ENCODE measurements around the gene PARVA. TPM values are rescaled to one million over a fixed set of nuclear protein-coding genes. Genes with fewer than 3 reads are reported as not detected.

The PARVA gene
- total RNA-seq, 1 experiment from 2014 or later, result 47.8 TPM

DNA sequence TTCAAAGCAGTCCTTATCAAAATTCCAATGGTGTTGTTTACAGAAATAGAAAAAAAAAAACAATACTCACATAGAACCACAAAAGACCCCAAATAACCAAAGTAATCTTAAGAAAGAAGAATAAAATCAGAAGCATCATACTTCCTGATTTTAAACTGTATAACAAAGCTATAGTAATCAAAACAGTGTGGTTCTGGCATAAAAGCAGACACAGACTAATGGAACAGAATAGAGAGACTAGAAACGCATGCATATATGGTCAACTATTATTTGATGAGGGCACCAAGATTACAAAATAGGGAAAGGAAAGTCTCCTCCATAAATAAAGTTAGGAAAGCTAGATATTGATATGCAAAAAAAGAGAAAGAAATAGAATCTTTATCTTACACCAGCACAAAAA, 176.8 kb downstream of the PARVA start:
- no peak for DNase-seq (ENCODE audit: low read depth)

DNA sequence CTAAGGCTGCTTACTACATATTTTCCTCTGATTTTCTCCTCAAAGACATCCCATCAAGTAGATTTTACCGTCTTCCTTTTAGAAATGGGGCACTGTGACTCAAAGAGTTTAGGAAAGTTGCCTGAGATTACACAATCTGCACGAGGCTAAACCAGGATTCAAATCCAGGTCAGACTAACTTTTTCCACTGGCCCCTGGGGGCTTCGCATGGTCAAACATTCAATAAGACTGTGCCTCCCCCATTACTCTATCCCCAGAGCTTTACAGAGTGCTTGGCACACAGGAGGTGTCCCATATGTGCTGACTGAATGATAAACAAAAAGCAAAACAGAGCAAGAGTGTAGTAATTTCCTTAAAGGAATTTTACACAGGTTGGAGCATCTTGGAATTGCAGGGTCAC, 178.8 kb downstream of the PARVA start:
- DNase-seq (ENCODE audit: low read depth), result peak; percentile 64

GRCh38 chr11:12556788-12557384, 179.5 kb downstream of the PARVA start:
- peak; percentile 95 for DNase-seq (ENCODE audit: low read depth)

DNA sequence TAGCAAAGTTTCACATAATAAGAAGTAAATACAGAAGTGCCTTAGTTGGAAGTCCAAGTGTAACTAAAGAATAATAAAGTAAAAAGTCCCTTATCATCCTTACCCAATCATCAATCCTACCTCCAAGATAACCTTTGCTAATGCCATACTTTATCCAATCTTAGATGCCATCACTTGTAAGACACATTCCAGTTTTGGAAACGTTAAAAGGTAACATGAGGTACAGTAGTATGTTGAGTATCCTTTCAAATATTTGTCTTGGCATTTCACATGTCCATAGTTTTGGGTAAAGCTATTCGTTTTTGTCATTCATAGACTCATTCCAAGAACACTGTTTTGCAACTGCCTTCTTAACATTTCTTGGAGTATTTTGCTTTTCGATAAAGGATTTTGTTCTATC, 181.6 kb downstream of the PARVA start:
- DNase-seq (ENCODE audit: low read depth), result no peak

DNA sequence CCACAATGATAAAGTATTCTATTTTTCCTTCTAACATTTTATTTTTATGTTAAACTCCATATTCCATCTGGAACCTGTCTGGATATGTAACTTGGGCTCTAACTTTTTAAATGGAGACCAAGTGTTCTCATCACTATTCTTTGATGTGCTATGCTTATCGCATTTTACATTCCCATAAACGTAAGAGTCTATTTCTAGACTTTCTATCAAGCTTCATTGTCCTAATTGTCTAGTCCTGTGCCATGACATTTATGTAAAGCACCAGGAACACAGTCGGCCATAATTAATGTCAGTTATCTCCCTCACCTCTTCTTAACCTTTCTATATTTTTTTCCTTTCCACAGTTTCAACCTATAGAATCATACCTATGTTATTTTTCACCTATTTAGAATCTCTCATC, 183.0 kb downstream of the PARVA start:
- no peak for DNase-seq (ENCODE audit: low read depth)

- no peak for DNase-seq (ENCODE audit: low read depth)
Measured at GRCh38 chr11:12560861-12561260, 183.5 kb downstream of the PARVA start.

- no peak for DNase-seq (ENCODE audit: low read depth)
Measured at GRCh38 chr11:12564012-12564411, 186.6 kb downstream of the PARVA start.

DNA sequence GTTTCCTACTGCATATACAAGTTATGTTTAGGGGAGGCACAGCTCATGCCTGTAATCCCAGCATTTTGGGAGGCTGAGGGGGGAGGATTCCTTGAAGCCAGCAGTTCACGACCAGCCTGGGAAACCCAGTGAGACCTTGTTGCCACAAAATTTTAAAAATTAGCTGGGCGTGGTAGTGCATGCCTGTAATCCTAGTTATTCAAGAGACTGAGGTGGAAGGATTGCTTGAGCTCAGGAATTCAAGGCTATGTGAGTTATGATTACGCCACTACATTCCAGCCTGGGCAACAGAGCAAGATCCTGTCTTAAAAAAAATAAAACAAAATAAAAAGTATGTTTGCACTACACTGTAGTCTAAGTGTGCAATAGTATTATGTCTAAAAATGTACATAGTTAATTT, 188.0 kb downstream of the PARVA start:
- no peak for DNase-seq (ENCODE audit: low read depth)

DNA sequence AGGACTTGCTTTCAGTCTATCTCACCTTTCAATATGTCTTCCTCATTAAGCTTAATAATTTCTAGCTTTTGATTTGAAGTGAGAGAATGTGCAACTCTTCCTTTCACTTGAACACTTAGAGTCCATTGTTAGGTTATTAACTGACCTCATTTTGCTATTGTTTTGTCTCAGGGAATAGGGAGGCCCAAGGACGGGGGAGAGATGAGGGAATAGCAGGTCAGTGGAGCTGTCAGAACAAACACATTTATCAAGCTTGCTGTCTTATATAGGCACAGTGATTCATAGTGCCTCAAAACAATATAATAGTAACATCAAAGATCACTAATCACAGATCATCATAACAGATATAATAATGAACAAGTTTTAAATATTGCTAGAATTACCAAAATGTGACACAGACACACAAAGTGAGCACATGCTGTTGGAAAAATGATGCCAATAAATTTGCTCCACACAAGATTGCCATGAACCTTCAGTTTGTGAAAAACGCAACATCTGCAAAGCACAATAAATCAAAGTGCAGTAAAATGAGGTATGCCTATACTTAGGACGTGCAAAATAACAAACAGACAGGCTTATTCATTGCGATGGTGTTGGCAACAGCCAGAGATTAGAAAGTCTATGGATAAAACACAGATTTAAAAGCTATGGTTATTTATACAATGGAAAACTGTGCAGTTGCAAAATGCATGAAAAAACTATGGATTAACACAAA, 190.5 kb downstream of the PARVA start:
- DNase-seq (ENCODE audit: low read depth), result no peak

GRCh38 chr11:12569499-12570425, 192.4 kb downstream of the PARVA start:
- DNase-seq (ENCODE audit: low read depth), result no peak

GRCh38 chr11:12573707-12574485, 196.5 kb downstream of the PARVA start:
- DNase-seq (ENCODE audit: low read depth), result peak; percentile 18

GRCh38 chr11:12577725-12578644, 200.6 kb downstream of the PARVA start:
- DNase-seq (ENCODE audit: low read depth), result no peak

GRCh38 chr11:12581416-12581815, 204.0 kb downstream of the PARVA start:
- no peak for DNase-seq (ENCODE audit: low read depth)

GRCh38 chr11:12581923-12582322, 204.6 kb downstream of the PARVA start:
- peak; percentile 85 for DNase-seq (ENCODE audit: low read depth)
